Astrocyte (in vitro differentiated cells and primary cell): ENCODE data around the gene OAS3.

ENCODE experiments used
- CTCF ChIP-seq: IDR thresholded peaks from 2 replicates; pipeline ENCODE4 v1.5.1; 2011; ENCODE audit warnings: low read depth, mild to moderate bottlenecking, inconsistent platforms, low read length, moderate library complexity; ENCODE audit not compliant: insufficient read depth
- EZH2 ChIP-seq: IDR thresholded peaks from 2 replicates; pipeline ENCODE4 v1.6.1; 2012; ENCODE audit warnings: mild to moderate bottlenecking, low read length, inconsistent platforms; ENCODE audit not compliant: insufficient read depth

- TF ChIP-seq CTCF = no peak
- no peak for TF ChIP-seq EZH2
Measured at GRCh38 chr12:112948806-112949205, 10.5 kb downstream of the OAS3 start.
